NCI-H1048 (cell line): ENCODE measurements around the gene GDPGP1.
A peak's percentile ranks its signal among the peaks of the same experiment; 100 is the strongest.
"Not testable (repeated sequence)": the region's sequence is repeated elsewhere in the genome, so short reads cannot be mapped to it uniquely, and the experiment has no call there.

Experiments used
- DNase-seq: peaks from one replicate; lab custom pipeline; 2025; lab: John Stamatoyannopoulos, UW

The GDPGP1 gene

DNA sequence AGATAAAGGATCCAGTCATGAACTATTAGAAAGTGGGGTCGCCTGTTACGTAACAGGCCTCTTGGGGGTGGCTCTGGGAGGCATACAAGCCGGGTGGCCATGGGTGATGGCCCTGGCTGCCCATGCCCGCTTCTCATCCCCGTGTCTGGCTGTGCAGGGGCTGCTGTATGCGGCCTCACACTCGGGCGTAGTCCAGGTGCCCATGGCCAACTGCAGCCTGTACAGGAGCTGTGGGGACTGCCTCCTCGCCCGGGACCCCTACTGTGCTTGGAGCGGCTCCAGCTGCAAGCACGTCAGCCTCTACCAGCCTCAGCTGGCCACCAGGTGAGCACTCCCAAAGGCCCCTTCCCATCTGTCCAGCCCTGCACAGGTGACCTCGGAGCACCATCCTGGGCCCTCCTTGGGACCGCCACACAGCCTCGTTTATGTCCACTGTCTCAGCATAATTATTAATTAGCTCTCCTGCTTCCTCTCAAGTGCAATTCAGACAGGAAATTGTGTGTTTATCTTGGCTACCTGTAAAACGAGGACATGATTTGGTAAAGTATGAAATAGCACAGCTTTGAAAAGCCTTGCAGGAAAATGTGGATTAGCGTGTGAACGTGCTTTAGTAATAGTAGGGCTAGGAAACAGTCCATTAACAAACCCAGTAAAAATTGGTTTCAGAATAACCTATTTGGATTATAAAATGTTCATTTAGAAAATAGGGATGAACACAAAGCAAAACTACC lies 8.3 kb upstream of the GDPGP1 start:
- DNase-seq = no peak

- DNase-seq = no peak
Measured at GRCh38 chr15:90227336-90227735, 6.7 kb upstream of the GDPGP1 start.

GRCh38 chr15:90227816-90228772 lies 5.9 kb upstream of the GDPGP1 start:
- DNase-seq = no peak

DNA sequence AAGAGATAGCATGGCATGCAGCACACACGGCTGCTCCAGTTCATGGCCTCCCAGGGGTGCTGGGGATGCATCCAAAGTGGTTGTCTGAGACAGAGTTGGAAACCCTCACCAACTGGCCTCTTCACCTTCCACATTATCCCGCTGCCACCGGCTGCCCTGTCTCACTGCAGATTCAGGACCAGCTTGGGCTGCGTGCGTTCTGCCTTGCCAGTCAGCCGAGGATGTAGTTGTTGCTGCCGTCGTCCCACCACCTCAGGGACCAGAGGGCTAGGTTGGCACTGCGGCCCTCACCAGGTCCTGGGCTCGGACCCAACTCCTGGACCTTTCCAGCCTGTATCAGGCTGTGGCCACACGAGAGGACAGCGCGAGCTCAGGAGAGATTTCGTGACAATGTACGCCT lies 5.0 kb upstream of the GDPGP1 start:
- DNase-seq = no peak

GRCh38 chr15:90230071-90230494 lies 3.9 kb upstream of the GDPGP1 start:
- no peak for DNase-seq

DNA sequence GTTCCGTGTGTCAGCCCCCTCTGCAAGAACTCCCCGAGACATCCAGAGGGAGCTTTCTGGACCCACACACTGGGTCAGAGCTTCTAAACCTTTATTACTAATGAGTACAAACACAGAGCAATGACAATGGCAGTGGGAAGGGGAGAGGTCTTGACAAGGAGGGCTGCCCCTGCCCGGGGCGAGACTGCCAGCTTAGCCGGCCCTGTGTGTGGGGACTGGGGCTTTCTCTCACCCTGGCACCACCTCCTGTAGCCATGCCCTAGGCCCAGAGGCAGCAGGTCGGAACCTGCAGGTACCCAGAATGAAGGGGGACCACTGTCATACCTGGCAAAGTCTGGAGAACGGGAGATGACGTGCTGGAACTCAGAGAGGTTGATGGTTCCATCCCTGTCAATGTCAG lies 3.4 kb upstream of the GDPGP1 start:
- no peak for DNase-seq

- no peak for DNase-seq
Measured at GRCh38 chr15:90231028-90232017, 2.7 kb upstream of the GDPGP1 start.

DNA sequence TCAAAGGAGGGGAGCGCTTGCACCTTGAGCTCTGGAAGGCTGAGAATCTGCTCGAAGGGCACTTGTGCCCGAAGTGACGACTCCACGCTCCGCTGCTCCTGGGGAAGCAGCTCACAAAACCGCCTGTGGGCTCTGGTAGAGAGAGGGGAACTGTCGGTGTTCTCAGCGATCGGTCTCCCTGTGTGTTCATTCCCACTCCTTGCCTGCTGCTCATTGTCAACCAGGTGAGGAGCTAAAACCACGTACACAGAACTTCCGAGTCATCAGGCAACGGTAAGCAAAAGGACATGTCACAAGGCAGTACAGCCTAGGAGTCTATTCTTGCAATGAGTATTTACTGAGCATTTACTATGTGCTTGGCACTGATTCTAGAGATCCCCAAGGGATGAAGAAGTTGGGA lies 1.8 kb upstream of the GDPGP1 start:
- no peak for DNase-seq

DNA sequence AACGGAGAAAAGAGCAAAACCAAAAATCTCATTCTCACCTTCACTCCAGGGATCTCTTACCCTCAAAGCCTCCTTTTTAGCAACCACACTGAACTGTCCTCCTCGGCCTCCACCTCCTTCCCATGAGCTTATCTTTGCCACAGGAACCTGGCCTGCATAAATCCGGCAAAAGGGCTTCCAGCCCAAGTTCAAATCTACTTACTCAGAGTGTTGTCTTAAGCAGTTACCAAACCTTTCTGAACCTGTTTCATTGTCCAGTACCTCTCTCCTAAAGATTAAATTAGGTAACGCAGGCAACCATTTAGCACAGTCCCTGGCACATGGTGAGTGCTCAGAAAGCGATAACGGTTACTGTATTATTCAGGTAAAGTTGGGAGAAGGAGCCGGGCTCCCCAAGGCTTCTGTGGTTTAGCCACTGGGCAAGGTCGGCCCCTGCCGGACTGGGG lies 1.0 kb upstream of the GDPGP1 start:
- no peak for DNase-seq

DNA sequence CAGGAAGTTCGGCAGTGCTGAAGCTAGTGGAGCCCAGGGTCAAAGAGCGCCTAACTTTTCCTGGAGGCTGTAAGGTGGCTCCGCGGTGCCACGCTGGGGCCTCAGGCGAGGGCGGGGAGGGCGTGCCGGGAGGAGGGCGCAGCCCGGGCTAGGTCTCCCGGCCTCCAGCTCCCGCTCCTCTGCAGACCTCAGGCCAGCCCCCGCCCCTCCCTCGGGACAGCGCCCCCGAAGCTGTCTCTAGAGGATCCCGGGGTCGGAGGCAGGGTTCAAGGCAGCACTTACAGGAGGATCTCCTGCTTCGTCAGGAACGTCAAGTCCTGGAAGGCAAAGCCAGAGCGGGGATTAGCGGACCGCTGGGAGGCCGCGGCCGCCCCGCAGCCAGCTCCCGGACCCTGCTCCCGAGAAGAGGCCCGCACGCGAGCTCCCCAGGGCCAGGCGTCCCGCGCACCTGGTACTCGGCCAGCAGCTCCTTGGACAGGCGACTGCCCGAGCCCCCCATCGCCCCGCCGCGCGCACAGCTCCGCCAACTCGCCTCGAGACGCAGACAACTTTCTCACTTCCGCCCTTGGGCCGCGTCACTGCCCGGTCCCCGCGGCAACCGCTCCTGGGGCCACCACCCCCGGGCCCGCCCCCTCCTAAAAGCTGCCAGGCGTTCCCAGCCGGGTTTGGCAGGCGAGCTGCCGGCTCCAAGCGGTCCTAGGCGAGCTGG lies 468 bp upstream of the GDPGP1 start, which contains the start of gene CIB1:
TSS of gene CIB1 (minus strand) at position 555 of the 709 bp plus-strand sequence. CDS start at position 499, 56 bp downstream.
- peak; percentile 81 for DNase-seq

DNA sequence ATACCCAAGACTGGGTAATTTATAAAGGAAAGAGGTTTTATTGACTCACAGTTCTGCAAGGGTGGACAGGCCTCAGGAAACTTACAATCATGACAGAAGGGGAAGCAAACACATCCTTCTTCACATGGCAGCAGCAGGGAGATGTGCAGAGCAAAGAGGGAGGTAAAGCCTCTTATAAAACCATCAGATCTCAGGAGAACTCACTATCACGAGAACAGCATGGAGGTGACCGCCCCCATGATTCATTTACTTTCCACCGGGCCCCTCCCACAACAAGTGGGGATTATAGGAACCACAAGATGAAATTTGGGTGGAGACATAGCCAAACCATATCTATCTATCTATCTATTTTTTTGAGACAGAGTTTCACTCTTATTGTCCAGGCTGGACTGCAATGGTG lies 5.4 kb downstream of the GDPGP1 start:
- DNase-seq = no peak

DNA sequence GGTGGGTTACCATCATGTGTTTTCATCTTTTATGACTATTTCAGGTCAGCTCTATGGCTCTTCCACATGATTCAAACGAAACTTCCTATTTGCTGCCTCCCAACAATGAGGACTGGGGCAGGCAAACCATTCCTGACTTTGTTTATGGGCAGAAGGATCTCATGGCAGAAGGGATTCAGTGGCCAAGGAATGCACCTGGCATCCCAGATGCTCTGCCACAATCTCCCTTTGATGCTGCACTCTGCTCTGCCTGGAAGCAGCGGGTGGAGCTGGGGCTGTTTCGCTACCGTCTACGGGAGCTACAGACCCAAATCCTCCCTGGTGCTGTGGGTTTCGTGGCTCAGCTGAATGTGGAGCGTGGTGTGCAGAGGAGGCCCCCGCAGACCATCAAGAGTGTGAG lies 6.8 kb downstream of the GDPGP1 start:
- no peak for DNase-seq

- DNase-seq = no peak
Measured at GRCh38 chr15:90241343-90242192, 7.6 kb downstream of the GDPGP1 start.

DNA sequence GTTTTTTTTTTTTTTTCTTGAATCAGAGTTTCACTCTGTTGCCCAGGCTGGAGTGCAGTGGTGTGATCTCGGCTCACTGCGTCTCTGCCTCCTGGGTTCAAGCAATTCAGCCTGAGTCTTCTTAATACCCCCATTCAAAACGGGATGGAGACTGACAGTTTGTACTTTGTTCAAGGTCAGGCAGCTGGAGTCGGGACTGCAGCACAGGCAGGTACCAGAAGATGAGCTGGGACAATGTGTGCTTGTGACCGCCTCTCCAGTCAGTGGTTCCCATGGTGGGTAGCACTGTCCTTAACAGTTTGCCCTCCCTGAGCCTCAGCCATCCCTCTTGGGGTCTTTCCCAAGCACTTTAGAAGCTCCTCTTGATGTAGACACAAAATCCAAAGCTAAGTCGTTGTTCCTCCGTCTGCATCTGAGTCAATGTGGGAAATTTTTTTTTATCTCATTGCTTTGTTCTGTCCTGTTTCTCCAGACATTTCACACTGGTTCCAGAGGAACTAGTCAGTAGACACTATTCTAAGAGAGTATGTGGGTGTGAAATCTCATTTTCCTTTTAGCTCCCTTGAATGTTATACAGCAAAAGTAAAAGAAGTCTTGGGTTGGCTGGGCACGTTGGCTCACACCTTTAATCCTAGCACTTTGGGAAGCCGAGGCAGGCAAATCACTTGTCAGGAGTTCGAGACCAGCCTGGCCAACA lies 10.1 kb downstream of the GDPGP1 start:
- DNase-seq = no peak

GRCh38 chr15:90248789-90249202 lies 14.8 kb downstream of the GDPGP1 start:
- DNase-seq = no peak

- DNase-seq = peak; percentile 76
Measured at GRCh38 chr15:90249203-90249863, 15.3 kb downstream of the GDPGP1 start, which contains the start of gene TTLL13. TTLL13 (plus strand) TSS chr15:90249556; CDS start chr15:90250631, 1,075 bp downstream.

DNA sequence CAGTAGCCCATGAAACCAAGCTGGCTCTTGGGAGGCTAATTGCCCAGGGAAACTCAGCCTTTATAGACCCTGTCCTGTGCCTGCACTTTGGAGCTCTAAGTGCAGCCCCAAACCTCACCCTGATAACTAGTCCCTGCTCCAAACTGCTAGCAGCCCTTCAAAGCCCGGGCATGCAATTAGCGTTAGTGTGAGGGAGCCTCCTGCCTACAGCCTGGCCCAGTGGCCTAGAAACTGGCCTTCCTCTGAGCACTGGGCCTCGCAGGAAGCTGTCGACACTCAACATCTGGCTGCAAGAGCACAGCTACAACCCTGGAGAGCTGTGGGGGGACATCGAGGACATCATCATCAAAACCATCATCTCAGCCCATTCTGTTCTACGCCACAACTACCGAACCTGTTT lies 23.8 kb downstream of the GDPGP1 start:
- DNase-seq = no peak

DNA sequence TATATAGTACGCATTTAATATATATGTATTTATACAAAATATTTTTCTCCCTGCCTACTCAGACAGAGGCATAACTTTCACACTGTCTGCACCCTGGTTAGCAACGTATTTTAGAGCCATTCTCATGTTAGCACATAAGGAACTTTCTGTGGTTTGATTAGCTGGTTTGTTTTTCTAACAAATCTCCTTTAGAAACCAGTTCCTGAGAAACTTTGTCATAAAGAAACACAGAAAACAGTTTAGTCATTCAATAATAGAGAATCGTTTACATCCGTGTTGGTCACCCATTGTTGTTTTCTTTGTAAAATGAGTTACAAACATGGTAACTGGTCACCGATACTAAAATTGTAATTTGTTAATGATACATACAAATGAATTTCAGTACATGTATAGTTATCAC lies 25.5 kb downstream of the GDPGP1 start:
- no peak for DNase-seq

- DNase-seq = not testable (repeated sequence)
Measured at GRCh38 chr15:90260731-90261130, 26.7 kb downstream of the GDPGP1 start.
